Naive thymus-derived CD8-positive, alpha-beta T cell (primary cell): Measurements from ENCODE around the gene ABHD1. TPM values are rescaled to one million over a fixed set of nuclear protein-coding genes. Genes with fewer than 3 reads are reported as not detected.

Experiments
- ATAC-seq, 2 donors: fragments of 150-1000 bp; cut with Tn5 transposase in 1 of 2; sonication (Bioruptor Pico), chemical (Tn5 transposase) in 1 of 2; 1 replicate in 1 of 2; 2 replicates in 1 of 2; pipeline ENCODE4 v1.10.0; 2021; ENCODE audit warnings: mild to moderate bottlenecking in 2 of 2, moderate library complexity in 2 of 2
- POLR2A ChIA-PET: fragments of 350-600 bp; sonication (Branson Sonifier 250); formaldehyde crosslinking; loops from one replicate; lab custom pipeline; 2021; ENCODE audit warnings: antibody characterized with exemption; lab: Charles Lee
- DNase-seq, 10 donors: peaks; one replicate each; pipeline versions ENCODE4 v3.0.0 to v3.0.0-alpha.2; 2020 to 2022
- H3K27ac Mint-ChIP-seq, 10 donors: one replicate each; pipeline ENCODE4 v1.8.0; 2020 to 2022; ENCODE audit warnings: mild to moderate bottlenecking in 10 of 10, mixed read lengths in 10 of 10, moderate library complexity in 4 of 10, inconsistent platforms in 1 of 10
- H3K27me3 Mint-ChIP-seq, 5 donors: one replicate each; pipeline ENCODE4 v1.8.0; 2021 to 2022; ENCODE audit warnings: mixed read lengths in 5 of 5
- H3K36me3 Mint-ChIP-seq, 3 donors: one replicate each; pipeline ENCODE4 v1.8.0; 2020 to 2022; ENCODE audit warnings: mixed read lengths in 3 of 3, mild to moderate bottlenecking in 2 of 3, inconsistent platforms in 1 of 3
- H3K4me1 Mint-ChIP-seq, 4 donors: one replicate each; pipeline ENCODE4 v1.8.0; 2021 to 2022; ENCODE audit warnings: mixed read lengths in 4 of 4
- H3K4me3 Mint-ChIP-seq, 10 donors: one replicate each; pipeline ENCODE4 v1.8.0; 2020 to 2022; ENCODE audit warnings: mild to moderate bottlenecking in 10 of 10, mixed read lengths in 10 of 10, moderate library complexity in 6 of 10, inconsistent platforms in 1 of 10
- H3K9me3 Mint-ChIP-seq, 9 donors: one replicate each; pipeline ENCODE4 v1.8.0; 2020 to 2022; ENCODE audit warnings: mixed read lengths in 9 of 9, mild to moderate bottlenecking in 3 of 9, inconsistent platforms in 1 of 9, moderate library complexity in 1 of 9
- polyA plus RNA-seq, 3 donors: library from polyadenylated mRNA; unstranded; fragments of 300-500 nt; fragmentation: Illumina TruSeq; gene quantifications; one replicate each; pipeline ENCODE4 v1.2.3, GENCODE V29; 2021
- total RNA-seq, 8 experiments: library from RNA in 2 of 8; stranded (reverse) in 2 of 8; gene quantifications; one replicate each; pipeline ENCODE4 v1.2.3 and lab custom pipeline; 2021 to 2026

The ABHD1 gene
- total and polyA plus RNA-seq, 5 experiments from 2014 or later = 1.3 to 2.7 (median 1.7) TPM

- ATAC-seq = no peak
- peak overlapping the region in 2 of 10 donors; percentile 50 to 79 for H3K27ac Mint-ChIP-seq
- peaks cover 7 to 24% (median 18%) of the 10 kb centered on the region in 4 donors for H3K4me1 Mint-ChIP-seq
- H3K9me3 Mint-ChIP-seq = no peaks in the 10 kb centered on the region
- H3K36me3 Mint-ChIP-seq = peaks cover 0 to 1% (median 0%) of the 10 kb centered on the region in 3 donors
- peak overlapping the region in 4 of 10 donors; percentile 20 to 74 (median 24) for H3K4me3 Mint-ChIP-seq
- peak in 1 of 10 donors; percentile 52 for DNase-seq
- H3K27me3 Mint-ChIP-seq = no peaks in the 10 kb centered on the region
- POLR2A ChIA-PET = interaction anchor here (1.0 to 12.2 kb wide), 3 partner anchors 18 to 191 kb away, joined by 3 to 197 read pairs (median 7); partner anchors contain the start of genes AGBL5 and OST4
Measured at GRCh38 chr2:27088634-27089033, 35.0 kb upstream of the ABHD1 start.

DNA sequence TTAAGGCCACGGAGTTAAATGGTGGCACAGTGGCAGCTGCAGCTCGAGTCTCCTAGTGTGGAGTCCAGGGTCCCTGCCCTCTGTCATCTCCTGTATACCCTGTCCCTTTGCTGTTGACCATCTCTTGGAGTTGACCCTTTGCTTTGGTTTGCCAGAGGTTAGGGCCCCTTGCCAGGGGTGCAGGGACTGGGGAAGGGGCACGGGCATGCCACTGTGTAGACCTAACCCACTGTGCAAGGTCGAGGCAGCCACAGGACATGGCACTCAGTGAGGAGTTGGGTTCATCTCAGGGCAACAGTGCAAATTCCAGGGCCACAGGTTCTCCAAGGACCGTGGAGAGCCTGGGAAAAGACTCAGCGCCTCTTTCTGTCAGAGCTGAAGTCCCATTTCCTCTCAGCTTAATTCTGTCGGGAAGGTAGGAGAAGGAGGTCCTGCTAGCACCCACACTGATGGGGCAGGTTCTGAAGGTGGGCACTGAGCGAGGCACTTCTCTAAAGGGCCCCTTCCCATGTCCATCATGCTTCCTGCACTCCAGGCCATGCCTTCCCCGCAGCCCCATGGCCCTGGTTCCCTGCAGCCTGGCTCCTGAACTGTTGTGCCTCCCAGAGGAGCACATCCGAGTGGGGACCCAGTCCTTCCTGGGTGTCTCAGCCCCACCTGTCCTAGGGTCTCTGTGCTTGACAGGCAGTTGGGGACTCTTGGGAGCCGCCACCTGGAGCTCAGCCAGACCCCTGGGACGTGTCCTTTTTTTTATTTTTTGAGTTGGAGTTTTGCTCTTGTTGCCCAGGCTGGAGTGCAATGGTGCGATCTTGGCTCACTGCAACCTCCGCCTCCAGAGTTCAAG, 34.3 kb upstream of the ABHD1 start:
- ATAC-seq (no peak), DNase-seq (peak in 1 of 10 donors; percentile 27)
- POLR2A ChIA-PET = interaction anchor here (2.4 to 12.2 kb wide), 3 partner anchors 8 to 38 kb away, joined by 6 to 197 read pairs (median 7); partner anchors contain the start of genes AGBL5 and OST4
- no peak overlapping the region for H3K27ac Mint-ChIP-seq
- no peaks in the 10 kb centered on the region for H3K27me3 Mint-ChIP-seq
- H3K4me1 Mint-ChIP-seq = peaks cover 5 to 24% (median 18%) of the 10 kb centered on the region in 4 donors
- H3K36me3 Mint-ChIP-seq = peaks cover 0 to 1% (median 0%) of the 10 kb centered on the region in 3 donors
- H3K4me3 Mint-ChIP-seq = no peak overlapping the region
- H3K9me3 Mint-ChIP-seq = no peaks in the 10 kb centered on the region

GRCh38 chr2:27091746-27092695, 31.6 kb upstream of the ABHD1 start:
- Mint-ChIP-seq H3K27me3 (no peaks in the 10 kb centered on the region), H3K4me1 (peaks cover 4 to 25% (median 24%) of the 10 kb centered on the region in 4 donors), H3K9me3 (no peaks in the 10 kb centered on the region), H3K4me3 (no peak overlapping the region), H3K36me3 (peaks cover 0 to 1% (median 0%) of the 10 kb centered on the region in 3 donors), H3K27ac (peak overlapping the region in 2 of 10 donors; percentile 27 to 28)
- POLR2A ChIA-PET = interaction anchor here (0.7 to 2.6 kb wide), 2 partner anchors 11 to 125 kb away, joined by 3 to 6 read pairs; partner anchors contain the start of gene CAD
- ATAC-seq (no peak), DNase-seq (peak in 1 of 10 donors; percentile 31)

DNA sequence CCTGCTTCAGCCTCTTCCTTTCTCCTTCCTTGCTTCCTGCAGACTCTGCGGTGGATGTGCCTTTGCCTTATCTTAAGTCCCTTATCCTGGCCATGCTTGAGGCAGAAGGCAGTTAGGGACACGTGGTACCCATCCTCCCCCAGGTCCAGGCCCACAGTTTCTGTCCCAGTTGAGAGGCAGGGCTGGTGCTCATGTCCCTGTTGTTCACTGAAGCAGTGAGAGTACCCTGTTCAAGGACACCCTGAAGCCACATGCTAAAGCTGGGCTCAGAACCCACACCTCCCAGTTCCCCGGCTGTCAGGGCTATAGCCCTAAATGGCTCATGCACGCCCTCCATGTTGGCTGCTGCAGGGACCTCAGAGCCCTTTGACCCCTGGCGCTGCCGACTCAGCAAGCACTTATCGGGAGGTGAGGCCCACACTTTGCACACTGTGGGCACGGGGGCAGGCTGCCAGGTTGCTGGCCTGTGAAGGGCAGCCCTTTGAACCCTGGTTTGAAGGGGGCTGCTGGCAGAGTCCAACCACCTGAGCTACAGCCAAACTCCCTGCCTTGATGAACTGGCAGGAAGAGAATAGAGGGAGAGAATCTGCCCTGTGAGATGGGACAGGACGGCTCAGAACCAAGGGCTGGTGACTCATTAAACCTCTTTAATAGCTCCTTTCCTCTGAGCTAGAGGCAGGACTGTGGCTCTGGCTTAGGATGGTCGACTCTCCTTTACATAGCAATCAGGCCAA, 30.8 kb upstream of the ABHD1 start:
- H3K27ac Mint-ChIP-seq = no peak overlapping the region
- H3K36me3 Mint-ChIP-seq = peaks cover 0 to 1% (median 0%) of the 10 kb centered on the region in 3 donors
- H3K9me3 Mint-ChIP-seq = no peaks in the 10 kb centered on the region
- peaks cover 3 to 18% (median 16%) of the 10 kb centered on the region in 4 donors for H3K4me1 Mint-ChIP-seq
- POLR2A ChIA-PET = interaction anchor here (0.5 to 1.5 kb wide), 2 partner anchors 20 to 42 kb away, joined by 3 to 6 read pairs; partner anchors contain the start of gene AGBL5
- H3K4me3 Mint-ChIP-seq = no peak overlapping the region
- ATAC-seq = no peak
- DNase-seq = peak in 1 of 10 donors; percentile 45
- no peaks in the 10 kb centered on the region for H3K27me3 Mint-ChIP-seq

DNA sequence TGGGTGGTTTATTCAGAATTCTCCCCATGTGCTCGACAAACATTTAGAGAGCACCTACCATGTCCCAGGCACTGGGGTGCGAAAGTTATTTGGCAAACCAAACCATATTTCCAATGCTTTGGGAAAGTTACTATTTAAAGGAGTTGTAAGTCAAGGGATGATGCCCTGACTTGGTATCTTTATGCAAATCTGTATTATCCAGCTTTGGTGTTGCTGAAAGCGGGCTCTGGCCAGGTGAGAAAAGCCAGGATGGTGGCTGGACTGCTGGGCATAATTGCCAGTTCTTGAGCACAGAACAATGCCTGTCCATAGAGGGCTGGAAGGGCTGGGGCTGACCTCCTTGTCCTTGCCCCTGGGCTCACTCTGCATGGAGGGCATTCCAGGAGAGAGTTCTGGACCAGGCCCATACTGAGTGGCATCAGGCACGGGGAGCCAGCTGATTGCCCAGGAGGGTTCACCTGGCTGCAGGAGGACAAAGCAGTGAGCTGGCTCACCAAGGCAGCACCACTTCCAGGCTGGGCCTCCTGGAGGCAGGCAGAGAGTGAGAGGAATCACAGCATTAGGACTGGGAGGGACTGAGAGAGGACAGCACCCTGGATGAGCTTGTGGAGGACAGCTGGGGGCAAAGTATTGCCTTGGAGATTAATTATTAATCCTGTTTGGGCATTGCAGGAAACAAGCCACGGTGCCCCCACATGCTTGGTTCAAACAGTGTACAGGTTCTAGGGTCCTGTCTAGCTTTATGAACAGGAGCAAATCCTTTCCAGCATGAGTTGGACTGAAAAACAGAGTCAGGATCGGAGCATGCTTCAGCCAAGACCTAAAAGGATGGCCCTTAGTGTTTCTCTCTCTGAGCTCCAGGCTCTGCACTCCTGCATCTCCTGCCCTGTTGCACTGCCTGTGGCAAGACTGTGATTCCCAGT, 29.9 kb upstream of the ABHD1 start:
- H3K27me3 Mint-ChIP-seq = no peaks in the 10 kb centered on the region
- H3K36me3 Mint-ChIP-seq = peaks cover 0 to 1% (median 0%) of the 10 kb centered on the region in 3 donors
- POLR2A ChIA-PET = interaction anchor here (0.5 to 1.5 kb wide), 3 partner anchors 20 to 124 kb away, joined by 3 to 6 read pairs (median 3); partner anchors contain the start of gene AGBL5
- no peak overlapping the region for H3K27ac Mint-ChIP-seq
- no peaks in the 10 kb centered on the region for H3K9me3 Mint-ChIP-seq
- peaks cover 3 to 17% (median 16%) of the 10 kb centered on the region in 4 donors for H3K4me1 Mint-ChIP-seq
- peak in 1 of 10 donors; percentile 56 for DNase-seq
- no peak for ATAC-seq
- no peak overlapping the region for H3K4me3 Mint-ChIP-seq

DNA sequence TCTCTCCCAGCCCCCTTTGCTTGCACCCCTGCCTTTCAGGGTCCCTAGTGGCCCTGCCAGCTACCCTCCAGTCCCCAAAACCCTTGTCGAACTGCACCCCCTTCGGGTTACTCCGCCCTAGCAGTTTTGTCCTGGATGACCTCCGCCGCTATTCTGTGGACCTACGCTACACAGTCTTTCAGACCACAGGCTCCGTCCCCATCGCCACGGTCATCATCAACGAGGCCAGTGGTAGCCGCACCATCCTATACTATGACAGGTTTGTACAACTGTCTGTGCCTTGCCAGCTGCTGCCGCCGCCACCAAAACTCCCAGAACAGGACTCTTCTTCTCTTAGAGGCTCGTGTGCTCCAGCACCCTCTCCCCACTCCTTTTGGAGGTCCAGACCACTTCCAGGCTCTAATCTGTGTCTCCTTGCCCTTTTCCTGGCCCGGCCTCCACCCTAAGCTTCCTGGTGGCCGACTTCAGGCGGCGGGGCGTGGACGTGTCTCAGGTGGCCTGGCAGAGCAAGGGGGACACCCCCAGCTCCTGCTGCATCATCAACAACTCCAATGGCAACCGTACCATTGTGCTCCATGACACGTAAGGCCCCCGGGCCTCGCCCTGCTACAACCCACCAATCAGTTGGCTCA, 29.1 kb upstream of the ABHD1 start:
- peak in 1 of 10 donors; percentile 61 for DNase-seq
- Mint-ChIP-seq H3K4me3 (no peak overlapping the region), H3K36me3 (peaks cover 0 to 1% (median 0%) of the 10 kb centered on the region in 3 donors), H3K4me1 (peaks cover 3 to 17% (median 15%) of the 10 kb centered on the region in 4 donors), H3K27ac (peak overlapping the region in 1 of 10 donors; percentile 37), H3K27me3 (no peaks in the 10 kb centered on the region), H3K9me3 (no peaks in the 10 kb centered on the region)
- ATAC-seq = no peak
- POLR2A ChIA-PET = interaction anchor here (0.8 to 1.5 kb wide), 2 partner anchors 44 to 124 kb away, joined by 3 to 6 read pairs; partner anchors contain the start of gene AGBL5

DNA sequence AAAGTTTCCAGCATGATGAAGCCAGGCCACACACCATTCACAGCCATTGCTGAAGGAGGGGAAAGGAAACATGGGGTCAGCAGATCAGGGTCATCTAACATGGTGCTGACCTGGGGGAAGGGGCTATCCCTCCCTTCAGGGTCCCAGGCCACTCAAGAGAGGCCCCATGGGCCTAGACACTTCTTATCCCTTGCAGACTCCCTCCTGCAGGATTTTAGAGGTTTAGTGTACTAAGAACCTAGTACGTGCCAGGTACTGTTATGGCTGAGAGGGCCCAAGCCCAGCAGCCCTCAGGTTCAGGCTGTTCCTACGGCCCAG, 28.2 kb upstream of the ABHD1 start:
- peak overlapping the region in 6 of 10 donors; percentile 52 to 75 (median 64) for H3K4me3 Mint-ChIP-seq
- no peaks in the 10 kb centered on the region for H3K9me3 Mint-ChIP-seq
- H3K36me3 Mint-ChIP-seq = peaks cover 0 to 1% (median 0%) of the 10 kb centered on the region in 3 donors
- DNase-seq (no peak), ATAC-seq (no peak)
- H3K27ac Mint-ChIP-seq = peak overlapping the region in 1 of 10 donors; percentile 79
- POLR2A ChIA-PET = interaction anchor here (0.8 kb wide), 1 partner anchor 8 kb away, joined by 4 read pairs; the partner anchor contains the start of gene KHK
- H3K4me1 Mint-ChIP-seq = peaks cover 3 to 17% (median 13%) of the 10 kb centered on the region in 4 donors
- H3K27me3 Mint-ChIP-seq = no peaks in the 10 kb centered on the region

- H3K4me1 Mint-ChIP-seq = peaks cover 3 to 17% (median 13%) of the 10 kb centered on the region in 4 donors
- peaks cover 0 to 1% (median 0%) of the 10 kb centered on the region in 3 donors for H3K36me3 Mint-ChIP-seq
- H3K4me3 Mint-ChIP-seq = peak overlapping the region; percentile 20 to 82 (median 66)
- DNase-seq = peak in 4 of 10 donors; percentile 34 to 62 (median 40)
- H3K27ac Mint-ChIP-seq = peak overlapping the region in 3 of 10 donors; percentile 51 to 79 (median 59)
- peak; percentile 71 to 88 for ATAC-seq
- no peaks in the 10 kb centered on the region for H3K27me3 Mint-ChIP-seq
- POLR2A ChIA-PET = interaction anchor here (0.6 to 0.8 kb wide), 2 partner anchors 9 to 63 kb away, joined by 3 to 4 read pairs; partner anchors contain the start of gene KHK
- H3K9me3 Mint-ChIP-seq = no peaks in the 10 kb centered on the region
Measured at GRCh38 chr2:27095745-27096651, 27.6 kb upstream of the ABHD1 start.

- Mint-ChIP-seq H3K4me1 (peaks cover 3 to 17% (median 12%) of the 10 kb centered on the region in 4 donors), H3K9me3 (no peaks in the 10 kb centered on the region), H3K27me3 (no peaks in the 10 kb centered on the region), H3K36me3 (no peaks in the 10 kb centered on the region), H3K4me3 (peak overlapping the region in 3 of 10 donors; percentile 11 to 74 (median 19)), H3K27ac (peak overlapping the region in 1 of 10 donors; percentile 62)
- DNase-seq = peak in 1 of 10 donors; percentile 14
- POLR2A ChIA-PET = no interaction called here
- ATAC-seq = no peak
Measured at GRCh38 chr2:27096748-27097297, 26.8 kb upstream of the ABHD1 start.
